Mesendoderm (in vitro differentiated cells): Measurements from ENCODE around the gene NUP93.

ENCODE experiments used
- DNase-seq: peaks from one replicate; pipeline ENCODE4 v3.0.0; 2013
- H2AK5ac ChIP-seq: 2 replicates; pipeline ENCODE4 v1.6.1; 2013; ENCODE audit warnings: low read length, inconsistent platforms
- H2BK120ac ChIP-seq: 2 replicates; pipeline ENCODE4 v1.6.1; 2013; ENCODE audit warnings: low read depth, mild to moderate bottlenecking, low read length, moderate library complexity, mixed read lengths
- H2BK15ac ChIP-seq: replicated peaks from 2 replicates; pipeline ENCODE4 v1.6.1; 2013; ENCODE audit warnings: low read depth, mild to moderate bottlenecking, moderate library complexity
- H2BK5ac ChIP-seq: 2 replicates; pipeline ENCODE4 v1.6.1; 2013; ENCODE audit warnings: low read length, inconsistent platforms
- H3K18ac ChIP-seq: 2 replicates; pipeline ENCODE4 v1.6.1; 2013; ENCODE audit warnings: mild to moderate bottlenecking, low read length, mixed read lengths
- H3K23ac ChIP-seq: one replicate; pipeline ENCODE4 v1.6.1; 2013; ENCODE audit warnings: low read length
- H3K27ac ChIP-seq: 2 replicates; pipeline ENCODE4 v1.5.1; 2013; ENCODE audit warnings: low read depth, mild to moderate bottlenecking, inconsistent platforms, low read length, moderate library complexity
- H3K27me3 ChIP-seq: 2 replicates; pipeline ENCODE4 v1.6.1; 2013; ENCODE audit warnings: low read length, control low read depth, mild to moderate bottlenecking, inconsistent platforms; ENCODE audit not compliant: insufficient read depth, poor library complexity
- H3K36me3 ChIP-seq: 2 replicates; pipeline ENCODE4 v1.6.1; 2013; ENCODE audit warnings: low read length, inconsistent platforms; ENCODE audit not compliant: control insufficient read depth, insufficient read depth
- H3K4ac ChIP-seq: one replicate; pipeline ENCODE4 v1.6.1; 2013; ENCODE audit warnings: low read depth, mild to moderate bottlenecking, low read length, moderate library complexity
- H3K4me1 ChIP-seq: 2 replicates; pipeline ENCODE4 v1.6.1; 2013; ENCODE audit warnings: low read depth, low read length, inconsistent platforms; ENCODE audit not compliant: control insufficient read depth
- H3K4me2 ChIP-seq: 2 replicates; pipeline ENCODE4 v1.6.1; 2013; ENCODE audit warnings: low read length
- H3K4me3 ChIP-seq: 2 replicates; pipeline ENCODE4 v1.5.1; 2013; ENCODE audit warnings: mild to moderate bottlenecking, low read length
- H3K56ac ChIP-seq: one replicate; pipeline ENCODE4 v1.6.1; 2013; ENCODE audit warnings: low read length
- H3K79me1 ChIP-seq: 2 replicates; pipeline ENCODE4 v1.6.1; 2013; ENCODE audit warnings: low read length, inconsistent platforms
- H3K79me2 ChIP-seq: 2 replicates; pipeline ENCODE4 v1.6.1; 2013; ENCODE audit warnings: mild to moderate bottlenecking, low read length; ENCODE audit not compliant: control insufficient read depth, insufficient read depth
- H3K9ac ChIP-seq: 2 replicates; pipeline ENCODE4 v1.6.1; 2013; ENCODE audit warnings: low read length, inconsistent platforms
- H4K5ac ChIP-seq: one replicate; pipeline ENCODE4 v1.6.1; 2013; ENCODE audit warnings: low read length
- H4K8ac ChIP-seq: one replicate; pipeline ENCODE4 v1.6.1; 2013; ENCODE audit warnings: low read depth, mild to moderate bottlenecking, control low read depth, low read length, moderate library complexity
- WGBS: extraction: QIAGEN DNeasy Blood & Tissue Kit; methylation state at CpG from one replicate; pipeline ENCODE4 v1.1.7; 2013; ENCODE audit warnings: low lambda C conversion rate, missing lambda C conversion rate; ENCODE audit not compliant: insufficient coverage; ENCODE audit errors: extremely low coverage; 5-methylcytosine and 5-hydroxymethylcytosine counted together

The NUP93 gene

GRCh38 chr16:56848029-56848936 lies 118.4 kb downstream of the NUP93 start:
- no peak overlapping the region for H3K27ac ChIP-seq
- no peak overlapping the region for H3K4ac ChIP-seq
- peaks cover 3% of the 10 kb centered on the region for H3K36me3 ChIP-seq
- no peak for DNase-seq
- H3K23ac ChIP-seq, result no peak overlapping the region
- no peak overlapping the region for H3K18ac ChIP-seq
- no peaks in the 10 kb centered on the region for H3K79me1 ChIP-seq
- no peak overlapping the region for H3K4me2 ChIP-seq
- H2BK5ac ChIP-seq, result no peak overlapping the region
- H4K5ac ChIP-seq, result no peak overlapping the region
- no peak overlapping the region for H2BK15ac ChIP-seq
- no peak overlapping the region for H2BK120ac ChIP-seq
- peaks cover 5% of the 10 kb centered on the region for H3K4me1 ChIP-seq
- no CpG with 5 or more reads among the region's 11 CpGs for WGBS
- no peaks in the 10 kb centered on the region for H3K27me3 ChIP-seq
- no peak overlapping the region for H4K8ac ChIP-seq
- no peak overlapping the region for H3K4me3 ChIP-seq
- H2AK5ac ChIP-seq, result no peak overlapping the region
- H3K79me2 ChIP-seq, result no peaks in the 10 kb centered on the region
- H3K9ac ChIP-seq, result no peak overlapping the region
- no peak overlapping the region for H3K56ac ChIP-seq

- Histone ChIP-seq H3K36me3 (peaks cover 3% of the 10 kb centered on the region), H4K5ac (no peak overlapping the region), H3K4me3 (no peak overlapping the region), H3K4me1 (peaks cover 5% of the 10 kb centered on the region), H3K79me2 (no peaks in the 10 kb centered on the region), H3K9ac (no peak overlapping the region), H2BK120ac (no peak overlapping the region), H3K27ac (no peak overlapping the region), H3K18ac (peak overlapping the region; percentile 53), H3K4ac (no peak overlapping the region), H4K8ac (no peak overlapping the region), H2BK15ac (no peak overlapping the region), H2BK5ac (no peak overlapping the region), H3K4me2 (no peak overlapping the region), H3K27me3 (no peaks in the 10 kb centered on the region), H3K23ac (no peak overlapping the region), H3K56ac (no peak overlapping the region), H2AK5ac (no peak overlapping the region), H3K79me1 (no peaks in the 10 kb centered on the region)
- no CpG with 5 or more reads among the region's 7 CpGs for WGBS
- no peak for DNase-seq
Observed at GRCh38 chr16:56848955-56849689, 119.2 kb downstream of the NUP93 start.

GRCh38 chr16:56849690-56850680 lies 120.1 kb downstream of the NUP93 start:
- H3K27ac ChIP-seq, result no peak overlapping the region
- H2BK120ac ChIP-seq, result no peak overlapping the region
- no peaks in the 10 kb centered on the region for H3K36me3 ChIP-seq
- no peak overlapping the region for H3K56ac ChIP-seq
- H3K18ac ChIP-seq, result peak overlapping the region; percentile 11
- no peak overlapping the region for H3K4me2 ChIP-seq
- no peak for DNase-seq
- H2BK5ac ChIP-seq, result no peak overlapping the region
- no peak overlapping the region for H3K9ac ChIP-seq
- H2AK5ac ChIP-seq, result no peak overlapping the region
- no peak overlapping the region for H4K5ac ChIP-seq
- H2BK15ac ChIP-seq, result no peak overlapping the region
- peaks cover 5% of the 10 kb centered on the region for H3K4me1 ChIP-seq
- no peak overlapping the region for H3K23ac ChIP-seq
- H3K79me2 ChIP-seq, result no peaks in the 10 kb centered on the region
- no peak overlapping the region for H3K4ac ChIP-seq
- whole genome bisulfite sequencing, result no CpG with 5 or more reads among the region's 11 CpGs
- H3K79me1 ChIP-seq, result no peaks in the 10 kb centered on the region
- no peaks in the 10 kb centered on the region for H3K27me3 ChIP-seq
- H3K4me3 ChIP-seq, result no peak overlapping the region
- H4K8ac ChIP-seq, result no peak overlapping the region

GRCh38 chr16:56851671-56852400 lies 121.9 kb downstream of the NUP93 start:
- no peak overlapping the region for H3K9ac ChIP-seq
- no peak overlapping the region for H3K23ac ChIP-seq
- WGBS, result no CpG with 5 or more reads among the region's 8 CpGs
- no peak overlapping the region for H2BK120ac ChIP-seq
- H3K27ac ChIP-seq, result no peak overlapping the region
- H3K18ac ChIP-seq, result no peak overlapping the region
- no peak overlapping the region for H2BK5ac ChIP-seq
- no peaks in the 10 kb centered on the region for H3K79me2 ChIP-seq
- H3K36me3 ChIP-seq, result no peaks in the 10 kb centered on the region
- no peak overlapping the region for H2AK5ac ChIP-seq
- peaks cover 5% of the 10 kb centered on the region for H3K4me1 ChIP-seq
- peak overlapping the region; percentile 21 for H4K5ac ChIP-seq
- H2BK15ac ChIP-seq, result no peak overlapping the region
- no peak overlapping the region for H3K4ac ChIP-seq
- no peak overlapping the region for H3K4me2 ChIP-seq
- H3K27me3 ChIP-seq, result no peaks in the 10 kb centered on the region
- peak; percentile 81 for DNase-seq
- H3K79me1 ChIP-seq, result no peaks in the 10 kb centered on the region
- peak overlapping the region; percentile 68 for H3K56ac ChIP-seq
- no peak overlapping the region for H4K8ac ChIP-seq
- no peak overlapping the region for H3K4me3 ChIP-seq

GRCh38 chr16:56852401-56852730 lies 122.4 kb downstream of the NUP93 start:
- no peak overlapping the region for H3K23ac ChIP-seq
- no CpG with 5 or more reads among the region's 3 CpGs for WGBS
- no peaks in the 10 kb centered on the region for H3K36me3 ChIP-seq
- H3K4me2 ChIP-seq, result no peak overlapping the region
- peak overlapping the region; percentile 68 for H3K56ac ChIP-seq
- H3K4ac ChIP-seq, result no peak overlapping the region
- no peak for DNase-seq
- H3K79me1 ChIP-seq, result no peaks in the 10 kb centered on the region
- H3K27me3 ChIP-seq, result no peaks in the 10 kb centered on the region
- H2BK15ac ChIP-seq, result no peak overlapping the region
- no peak overlapping the region for H3K27ac ChIP-seq
- no peak overlapping the region for H3K9ac ChIP-seq
- no peak overlapping the region for H3K18ac ChIP-seq
- no peak overlapping the region for H3K4me3 ChIP-seq
- no peak overlapping the region for H4K8ac ChIP-seq
- H2BK120ac ChIP-seq, result no peak overlapping the region
- no peak overlapping the region for H2BK5ac ChIP-seq
- H3K79me2 ChIP-seq, result no peaks in the 10 kb centered on the region
- peak overlapping the region; percentile 21 for H4K5ac ChIP-seq
- peaks cover 5% of the 10 kb centered on the region for H3K4me1 ChIP-seq
- H2AK5ac ChIP-seq, result no peak overlapping the region
